Measurements from ENCODE around the gene SMC1B. TPM values are rescaled to one million over a fixed set of nuclear protein-coding genes. Genes with fewer than 3 reads are reported as not detected.
A peak's percentile ranks its signal among the peaks of the same experiment; 100 is the strongest.

Gene SMC1B
- total RNA-seq, 4 donors from 2014 or later: 0.35 TPM; not detected in 3

DNA sequence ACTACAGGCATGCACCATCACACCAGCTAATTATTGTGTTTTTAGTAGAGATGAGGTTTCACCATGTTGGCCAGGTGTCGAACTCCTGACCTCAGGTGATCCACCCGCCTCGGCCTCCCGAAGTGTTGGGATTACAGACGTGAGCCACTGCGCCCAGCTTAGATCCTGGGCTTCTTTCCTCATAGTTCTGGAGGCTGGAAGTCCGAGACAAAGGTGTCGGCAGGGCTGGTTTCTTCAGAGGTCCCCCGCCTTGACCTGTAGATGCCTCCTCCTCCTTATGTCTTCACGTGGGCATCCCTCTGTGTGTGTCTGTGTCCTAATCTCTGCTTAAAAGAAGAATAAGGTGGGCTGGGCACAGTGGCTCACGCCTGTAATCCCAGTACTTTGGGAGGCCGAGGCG, 45.1 kb upstream of the SMC1B start:
- DNase-seq: no peak
- H3K36me3 ChIP-seq: no peaks in the 10 kb centered on the region
- H3K27me3 ChIP-seq: no peaks in the 10 kb centered on the region
- peaks cover 0 to 4% of the 10 kb centered on the region in 2 donors for H3K4me1 ChIP-seq
- H3K4me3 ChIP-seq: no peak overlapping the region
- no peaks in the 10 kb centered on the region for H3K9me3 ChIP-seq
- intact Hi-C loops (cut with DNase I; ENCODE audit: low total_unique reads): no loop called here
- H3K27ac ChIP-seq: no peak overlapping the region
- no peak for TF ChIP-seq POLR2A (IDR thresholded peaks at IDR 0.05)
- TF ChIP-seq, protein P1, sequence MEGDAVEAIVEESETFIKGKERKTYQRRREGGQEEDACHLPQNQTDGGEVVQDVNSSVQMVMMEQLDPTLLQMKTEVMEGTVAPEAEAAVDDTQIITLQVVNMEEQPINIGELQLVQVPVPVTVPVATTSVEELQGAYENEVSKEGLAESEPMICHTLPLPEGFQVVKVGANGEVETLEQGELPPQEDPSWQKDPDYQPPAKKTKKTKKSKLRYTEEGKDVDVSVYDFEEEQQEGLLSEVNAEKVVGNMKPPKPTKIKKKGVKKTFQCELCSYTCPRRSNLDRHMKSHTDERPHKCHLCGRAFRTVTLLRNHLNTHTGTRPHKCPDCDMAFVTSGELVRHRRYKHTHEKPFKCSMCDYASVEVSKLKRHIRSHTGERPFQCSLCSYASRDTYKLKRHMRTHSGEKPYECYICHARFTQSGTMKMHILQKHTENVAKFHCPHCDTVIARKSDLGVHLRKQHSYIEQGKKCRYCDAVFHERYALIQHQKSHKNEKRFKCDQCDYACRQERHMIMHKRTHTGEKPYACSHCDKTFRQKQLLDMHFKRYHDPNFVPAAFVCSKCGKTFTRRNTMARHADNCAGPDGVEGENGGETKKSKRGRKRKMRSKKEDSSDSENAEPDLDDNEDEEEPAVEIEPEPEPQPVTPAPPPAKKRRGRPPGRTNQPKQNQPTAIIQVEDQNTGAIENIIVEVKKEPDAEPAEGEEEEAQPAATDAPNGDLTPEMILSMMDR (IDR thresholded peaks at IDR 0.05): no peak

DNA sequence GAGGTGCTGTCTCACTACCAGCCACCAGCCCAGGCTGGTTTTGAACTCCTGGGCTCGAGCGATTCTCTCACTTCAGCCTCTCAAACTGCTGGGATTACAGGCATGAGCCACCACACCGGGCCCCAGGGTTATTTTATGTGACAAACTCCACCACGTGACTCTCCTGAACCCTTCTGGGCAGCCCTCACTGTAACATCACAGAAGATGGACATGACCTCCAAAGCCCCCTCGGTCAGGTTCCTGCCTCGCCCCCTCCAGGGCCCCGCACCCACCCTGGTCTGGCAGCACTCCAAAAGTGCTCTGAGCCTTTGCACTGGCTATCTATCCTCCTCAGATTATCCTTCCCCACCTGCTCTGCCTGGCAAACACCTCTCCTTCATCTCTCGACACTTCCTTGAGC, 43.4 kb upstream of the SMC1B start:
- Histone ChIP-seq H3K9me3 (no peaks in the 10 kb centered on the region), H3K27ac (peak overlapping the region in 1 of 2 donors; percentile 5), H3K4me3 (no peak overlapping the region), H3K4me1 (peaks cover 0 to 15% of the 10 kb centered on the region in 2 donors), H3K36me3 (no peaks in the 10 kb centered on the region), H3K27me3 (no peaks in the 10 kb centered on the region)
- TF ChIP-seq POLR2A (IDR thresholded peaks at IDR 0.05): no peak
- intact Hi-C loops (cut with DNase I; ENCODE audit: low total_unique reads): no loop called here
- DNase-seq: no peak

DNA sequence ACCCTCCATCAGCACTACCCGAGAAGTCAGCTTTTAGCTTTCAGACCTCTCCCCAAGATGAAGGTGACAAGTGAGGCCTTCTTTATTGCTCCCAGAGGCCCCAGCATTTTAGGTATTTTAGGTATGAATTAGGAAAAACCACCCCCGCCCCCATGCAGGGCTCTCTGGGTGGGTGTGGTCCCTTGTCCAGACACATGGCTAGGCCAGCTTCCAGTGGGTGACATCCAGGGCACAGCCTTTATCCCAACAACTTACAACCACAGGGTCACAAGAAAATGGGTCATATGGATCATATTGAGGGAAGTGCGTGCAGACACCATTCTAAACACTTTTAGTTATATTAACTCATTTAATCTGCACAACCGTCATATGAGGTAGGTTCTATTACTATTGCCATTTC, 42.2 kb upstream of the SMC1B start:
- TF ChIP-seq POLR2A (IDR thresholded peaks at IDR 0.05): no peak
- TF ChIP-seq, protein P1 (IDR thresholded peaks at IDR 0.05): no peak
- Histone ChIP-seq H3K27ac (peak overlapping the region; percentile 77 to 84), H3K9me3 (no peaks in the 10 kb centered on the region), H3K4me1 (peaks cover 1 to 19% of the 10 kb centered on the region in 2 donors), H3K36me3 (no peaks in the 10 kb centered on the region), H3K27me3 (no peaks in the 10 kb centered on the region), H3K4me3 (no peak overlapping the region)
- DNase-seq: no peak
- intact Hi-C loops (cut with DNase I; ENCODE audit: low total_unique reads): no loop called here

DNA sequence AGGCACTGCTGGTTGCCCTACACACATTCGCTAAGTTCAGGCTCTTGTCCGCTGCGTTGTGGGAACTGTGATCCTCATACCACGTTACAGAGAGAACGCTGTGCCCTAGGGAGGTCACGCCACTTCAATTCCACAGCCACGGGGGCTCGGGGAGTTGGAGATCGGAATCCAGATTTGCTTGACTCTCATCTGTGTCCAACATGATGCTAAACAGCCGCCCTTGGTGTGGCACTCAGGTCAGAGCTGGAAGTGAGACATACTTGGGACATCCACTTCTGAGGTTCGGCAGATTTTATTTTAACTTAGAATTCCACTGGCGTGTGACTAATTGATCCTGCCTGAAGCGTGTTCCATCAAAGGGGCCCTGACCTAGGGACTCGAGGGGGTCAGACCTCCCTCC, 41.8 kb upstream of the SMC1B start:
- H3K4me1 ChIP-seq: peaks cover 5 to 19% of the 10 kb centered on the region in 2 donors
- no peaks in the 10 kb centered on the region for H3K27me3 ChIP-seq
- no peak for DNase-seq
- TF ChIP-seq, protein P1 (IDR thresholded peaks at IDR 0.05): no peak
- no peak for TF ChIP-seq POLR2A (IDR thresholded peaks at IDR 0.05)
- intact Hi-C loops (cut with DNase I; ENCODE audit: low total_unique reads): no loop called here
- no peaks in the 10 kb centered on the region for H3K9me3 ChIP-seq
- H3K36me3 ChIP-seq: no peaks in the 10 kb centered on the region
- H3K27ac ChIP-seq: peak overlapping the region; percentile 77 to 84
- H3K4me3 ChIP-seq: no peak overlapping the region

DNA sequence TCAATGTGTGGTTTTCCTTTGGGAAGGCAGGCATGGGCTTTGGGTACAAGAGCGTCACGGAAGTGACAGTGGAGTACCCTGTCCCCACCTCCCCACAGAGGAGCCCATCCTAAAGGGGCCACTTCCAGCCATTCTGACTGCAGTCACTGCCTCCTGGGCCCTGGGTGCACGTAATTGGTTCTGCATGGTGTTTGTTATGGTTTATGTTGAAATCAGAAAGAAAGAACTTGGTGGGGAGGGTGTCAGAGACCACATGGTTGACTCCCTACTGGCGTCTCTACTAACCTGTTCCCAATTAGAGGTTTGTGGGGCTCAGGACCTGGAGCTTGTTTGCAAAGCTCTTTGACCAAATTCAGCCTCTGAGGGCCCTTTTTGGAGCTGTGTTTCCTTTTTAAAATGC, 40.9 kb upstream of the SMC1B start:
- no peak overlapping the region for H3K4me3 ChIP-seq
- no peaks in the 10 kb centered on the region for H3K27me3 ChIP-seq
- peak in 1 of 2 donors; percentile 67 for DNase-seq
- TF ChIP-seq, protein P1 (IDR thresholded peaks at IDR 0.05): no peak
- no peak for TF ChIP-seq POLR2A (IDR thresholded peaks at IDR 0.05)
- peak overlapping the region; percentile 77 to 84 for H3K27ac ChIP-seq
- peaks cover 8 to 19% of the 10 kb centered on the region in 2 donors for H3K4me1 ChIP-seq
- intact Hi-C loops (cut with DNase I; ENCODE audit: low total_unique reads): no loop called here
- H3K9me3 ChIP-seq: no peaks in the 10 kb centered on the region
- no peaks in the 10 kb centered on the region for H3K36me3 ChIP-seq

DNA sequence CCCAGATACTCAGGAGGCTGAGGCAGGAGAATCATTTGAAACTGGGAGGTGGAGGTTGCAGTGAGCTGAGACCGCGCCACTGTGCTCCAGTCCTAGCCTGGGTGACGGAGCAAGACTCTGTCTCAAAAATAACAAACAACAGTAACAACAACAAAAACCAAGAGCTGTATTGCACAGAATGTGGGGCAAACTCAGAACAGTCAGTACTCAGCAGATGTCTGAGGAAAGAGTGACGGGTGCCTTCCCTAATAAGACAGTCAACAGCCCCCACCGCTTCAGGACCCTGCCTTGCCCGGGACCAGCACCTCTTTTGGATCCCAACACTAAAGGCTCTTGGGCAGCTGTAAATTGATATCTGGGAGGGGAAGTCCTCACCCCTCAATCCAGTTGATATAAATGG, 40.4 kb upstream of the SMC1B start:
- intact Hi-C loops (cut with DNase I; ENCODE audit: low total_unique reads): no loop called here
- no peak for DNase-seq
- Histone ChIP-seq H3K4me3 (no peak overlapping the region), H3K27me3 (no peaks in the 10 kb centered on the region), H3K27ac (peak overlapping the region; percentile 77 to 84), H3K9me3 (no peaks in the 10 kb centered on the region), H3K4me1 (peaks cover 8 to 19% of the 10 kb centered on the region in 2 donors), H3K36me3 (no peaks in the 10 kb centered on the region)
- TF ChIP-seq, protein P1 (IDR thresholded peaks at IDR 0.05): no peak
- TF ChIP-seq POLR2A (IDR thresholded peaks at IDR 0.05): no peak

All from uterus (tissue), 4 donors.